GM12878 (cell line): ENCODE results near the gene KRTAP5-7.

Experiments
- CTCF ChIP-seq, 3 experiments: IDR thresholded peaks in 2 of 3; conservative IDR thresholded peaks in 1 of 3; 2 replicates each; pipeline ENCODE4 v1.5.1; 2011; ENCODE audit warnings: low read depth in 3 of 3, low read length in 3 of 3, mild to moderate bottlenecking in 3 of 3, control low read depth in 2 of 3, moderate library complexity in 2 of 3, inconsistent platforms in 1 of 3, mixed read lengths in 1 of 3; ENCODE audit not compliant: control insufficient read depth in 2 of 3, insufficient read depth in 1 of 3; ENCODE audit errors: extremely low read depth in 1 of 3
- JUNB ChIP-seq: IDR thresholded peaks from 2 replicates; pipeline ENCODE4 v1.6.1; 2016; ENCODE audit warnings: antibody characterized with exemption, mild to moderate bottlenecking
- MYC ChIP-seq: IDR thresholded peaks from 2 replicates; pipeline ENCODE4 v1.6.1; 2011; ENCODE audit warnings: mild to moderate bottlenecking, low read length, moderate library complexity, inconsistent platforms; ENCODE audit not compliant: insufficient read depth, insufficient replicate concordance, insufficient read length, severe bottlenecking
- ZNF217 ChIP-seq: fragments of 450-650 bp; IDR thresholded peaks from 2 replicates; pipeline ENCODE4 v1.6.1; 2017; ENCODE audit warnings: antibody characterized with exemption, mild to moderate bottlenecking
- ZNF592 ChIP-seq: fragments of 450-650 bp; IDR thresholded peaks from 2 replicates; pipeline ENCODE4 v1.6.1; 2017; ENCODE audit warnings: mild to moderate bottlenecking, moderate library complexity

DNA sequence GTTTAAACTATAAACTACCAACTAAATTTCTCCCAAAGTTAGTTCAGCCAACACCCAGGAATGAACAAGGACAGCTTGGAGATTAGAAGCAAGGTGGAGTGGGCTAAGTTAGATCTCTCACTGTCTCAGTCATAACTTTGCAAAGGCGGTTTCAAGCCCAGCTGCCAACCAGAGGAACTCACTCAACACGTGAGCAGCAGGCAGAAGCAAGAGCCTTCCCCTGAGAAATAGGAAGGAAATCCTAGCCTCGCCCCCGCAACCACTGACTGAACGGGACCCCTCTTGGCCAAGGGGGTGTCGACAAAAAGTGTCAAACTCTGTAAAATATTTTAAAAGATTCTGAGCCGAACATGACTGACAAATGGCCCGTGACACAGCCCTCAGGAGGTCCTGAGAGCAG is 16.8 kb downstream of the KRTAP5-7 start:
- TF ChIP-seq CTCF (IDR thresholded peaks at IDR 0.05 in 2 of 3, conservative IDR thresholded peaks at IDR 0.05 in 1 of 3; ENCODE audit: control insufficient read depth in 2 of 3, extremely low read depth in 1 of 3, insufficient read depth in 1 of 3, low read depth in 3 of 3, low read length in 3 of 3) (no peak), MYC (no peak), ZNF217 (no peak), JUNB (no peak), ZNF592 (no peak)
